Panc1 (cell line): ENCODE data around the gene ECHDC1. TPM values are rescaled to one million over a fixed set of nuclear protein-coding genes. Genes with fewer than 3 reads are reported as not detected.

Experiments used
- ATAC-seq: fragments of 200-7000 bp; cut with Tn5 transposase; 2 replicates; pipeline ENCODE4 v1.9.1; 2020; ENCODE audit warnings: mild to moderate bottlenecking, moderate library complexity
- BruUV-seq: library from RNA; stranded (reverse); fragments of 400-500 nt; replicated peaks from 2 replicates; lab custom pipeline; 2021; lab: Mats Ljungman, UMichigan
- CTCF ChIA-PET: fragments of 300-600 bp; sonication (Branson Sonifier 250); formaldehyde crosslinking; loops from one replicate; lab custom pipeline; 2022; ENCODE audit warnings: antibody characterized with exemption; lab: Charles Lee
- POLR2A ChIA-PET: fragments of 300-600 bp; sonication (Branson Sonifier 250); formaldehyde crosslinking; loops from one replicate; lab custom pipeline; 2022; ENCODE audit warnings: antibody characterized with exemption; lab: Charles Lee
- DNase-seq: peaks from one replicate; pipeline ENCODE4 v3.0.0-alpha.2; 2010; ENCODE audit warnings: low read depth, low spot score
- H3K27ac ChIP-seq: 2 replicates; pipeline ENCODE4 v1.5.1; 2011; ENCODE audit warnings: mild to moderate bottlenecking, low read length, inconsistent platforms
- H3K27me3 ChIP-seq: fragments of 200-500 bp; sonication (Bioruptor generic); 2 replicates; pipeline ENCODE4 v1.6.0; 2014; ENCODE audit warnings: low read length, inconsistent platforms; ENCODE audit not compliant: control insufficient read depth, insufficient read depth
- H3K36me3 ChIP-seq: fragments of 200-500 bp; sonication (Bioruptor generic); 2 replicates; pipeline ENCODE4 v1.5.1; 2014; ENCODE audit warnings: inconsistent platforms, mild to moderate bottlenecking, low read length, moderate library complexity; ENCODE audit not compliant: control insufficient read depth, insufficient read depth
- H3K4me1 ChIP-seq: 2 replicates; pipeline ENCODE4 v1.5.1; 2011; ENCODE audit warnings: inconsistent platforms, mild to moderate bottlenecking, low read length, moderate library complexity; ENCODE audit not compliant: control insufficient read depth, insufficient read depth
- H3K4me3 ChIP-seq, 2 experiments: 2 replicates each; pipeline ENCODE4 v1.5.1; 2011 to 2012; ENCODE audit warnings: low read depth in 2 of 2, low read length in 2 of 2, mild to moderate bottlenecking in 2 of 2, inconsistent platforms in 1 of 2, moderate library complexity in 1 of 2
- H3K9me3 ChIP-seq: fragments of 200-500 bp; sonication (Bioruptor generic); 2 replicates; pipeline ENCODE4 v1.5.1; 2014; ENCODE audit warnings: low read depth, mild to moderate bottlenecking, inconsistent platforms, low read length, moderate library complexity; ENCODE audit not compliant: control insufficient read depth, insufficient read depth
- POLR2AphosphoS5 ChIP-seq: IDR thresholded peaks from 2 replicates; pipeline ENCODE4 v1.6.1; 2012; ENCODE audit warnings: mild to moderate bottlenecking, low read depth, low read length, moderate library complexity
- SIN3A ChIP-seq: IDR thresholded peaks from 2 replicates; pipeline ENCODE4 v1.6.1; 2012; ENCODE audit warnings: low read depth, mild to moderate bottlenecking, low read length, moderate library complexity, borderline replicate concordance; ENCODE audit not compliant: insufficient read depth
- TCF7L2 ChIP-seq: IDR thresholded peaks from 2 replicates; pipeline ENCODE4 v1.6.1; 2011; ENCODE audit warnings: mild to moderate bottlenecking, low read depth, low read length, inconsistent platforms
- in situ Hi-C: cut with HindIII; loops from 2 replicates; pipeline ENCODE4 v1.10.0; 2016; ENCODE audit warnings: low sequenced_read_pairs, low pct_unique_long_range_greater_than_20kb
- intact Hi-C: fragments of 100-400 bp; cut with micrococcal nuclease; formaldehyde crosslinking; loops from one replicate; pipeline ENCODE4 v1.10.0; 2022; ENCODE audit not compliant: unreplicated experiment
- total RNA-seq: library from RNA; stranded (reverse); gene quantifications from one replicate; pipeline ENCODE4 v1.2.1, GENCODE V29; 2021; ENCODE audit not compliant: unreplicated experiment
- TF ChIP-seq, protein P1 (sequence below): fragments of 450-650 bp; IDR thresholded peaks from 2 replicates; pipeline ENCODE4 v1.5.1; 2017; ENCODE audit warnings: mild to moderate bottlenecking
- TF ChIP-seq, protein P2 (sequence below), 2 experiments: IDR thresholded peaks; 2 replicates each; pipeline ENCODE4 v1.6.1; 2011 to 2012; ENCODE audit warnings: low read depth in 2 of 2, control low read depth in 1 of 2, low read length in 1 of 2, mild to moderate bottlenecking in 1 of 2, moderate library complexity in 1 of 2; ENCODE audit not compliant: insufficient read depth in 1 of 2

ECHDC1 gene
- total RNA-seq, 1 experiment from 2014 or later = 81.9 TPM

DNA sequence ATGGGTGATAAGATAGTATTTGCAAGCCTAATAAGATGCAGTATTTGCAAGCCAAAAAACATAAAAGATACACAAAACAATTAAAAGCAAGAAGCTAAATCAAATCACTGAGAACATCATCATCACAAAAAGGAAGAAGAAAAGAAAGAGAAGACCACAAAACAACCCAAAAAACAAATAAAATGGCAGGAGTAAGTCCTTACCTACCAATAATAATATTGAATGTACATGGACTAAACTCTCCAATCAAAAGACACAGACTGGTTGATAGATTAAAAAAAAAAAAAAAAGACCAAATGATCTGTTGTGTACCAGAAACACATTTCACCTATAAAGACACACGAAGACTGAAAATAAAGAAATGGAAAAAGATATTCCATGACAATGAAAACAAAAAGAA is 37.7 kb downstream of the ECHDC1 start:
- no TSS peak for BruUV-seq
- POLR2A ChIA-PET = no interaction called here
- no peaks in the 10 kb centered on the region for H3K36me3 ChIP-seq
- CTCF ChIA-PET = no interaction called here
- in situ Hi-C loops = no loop called here
- no peaks in the 10 kb centered on the region; the same call in 1 of the 2 replicates for H3K9me3 ChIP-seq
- TF ChIP-seq POLR2AphosphoS5 = no peak
- TF ChIP-seq, protein P1, sequence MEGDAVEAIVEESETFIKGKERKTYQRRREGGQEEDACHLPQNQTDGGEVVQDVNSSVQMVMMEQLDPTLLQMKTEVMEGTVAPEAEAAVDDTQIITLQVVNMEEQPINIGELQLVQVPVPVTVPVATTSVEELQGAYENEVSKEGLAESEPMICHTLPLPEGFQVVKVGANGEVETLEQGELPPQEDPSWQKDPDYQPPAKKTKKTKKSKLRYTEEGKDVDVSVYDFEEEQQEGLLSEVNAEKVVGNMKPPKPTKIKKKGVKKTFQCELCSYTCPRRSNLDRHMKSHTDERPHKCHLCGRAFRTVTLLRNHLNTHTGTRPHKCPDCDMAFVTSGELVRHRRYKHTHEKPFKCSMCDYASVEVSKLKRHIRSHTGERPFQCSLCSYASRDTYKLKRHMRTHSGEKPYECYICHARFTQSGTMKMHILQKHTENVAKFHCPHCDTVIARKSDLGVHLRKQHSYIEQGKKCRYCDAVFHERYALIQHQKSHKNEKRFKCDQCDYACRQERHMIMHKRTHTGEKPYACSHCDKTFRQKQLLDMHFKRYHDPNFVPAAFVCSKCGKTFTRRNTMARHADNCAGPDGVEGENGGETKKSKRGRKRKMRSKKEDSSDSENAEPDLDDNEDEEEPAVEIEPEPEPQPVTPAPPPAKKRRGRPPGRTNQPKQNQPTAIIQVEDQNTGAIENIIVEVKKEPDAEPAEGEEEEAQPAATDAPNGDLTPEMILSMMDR = no peak
- no peak for ATAC-seq
- intact Hi-C loops = loop anchor here (2.0 kb wide), 1 partner anchor 115 kb away; no protein-coding TSS in a partner anchor
- no peaks in the 10 kb centered on the region for H3K27me3 ChIP-seq
- no peak for DNase-seq
- no peak overlapping the region for H3K4me3 ChIP-seq
- no peak overlapping the region for H3K27ac ChIP-seq
- no peaks in the 10 kb centered on the region for H3K4me1 ChIP-seq

DNA sequence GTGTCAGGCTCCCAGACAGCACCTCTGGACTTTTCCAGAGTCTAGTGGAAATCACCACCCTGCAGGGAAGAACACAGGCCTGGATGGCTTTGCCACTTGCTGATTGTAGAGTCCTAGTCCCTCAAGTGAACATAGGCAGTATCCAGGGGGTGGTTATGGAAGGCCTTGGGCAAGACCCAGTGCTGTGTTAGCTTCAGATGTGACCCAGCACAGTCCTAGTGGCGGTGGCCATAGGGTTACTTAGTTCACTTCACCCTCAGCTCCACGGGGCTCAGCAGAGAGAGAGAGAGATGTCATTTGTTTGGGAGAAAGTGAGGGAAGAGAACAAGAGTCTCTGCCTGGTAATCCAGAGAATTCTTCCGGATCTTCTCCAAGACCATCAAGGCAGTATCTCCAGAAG is 39.5 kb downstream of the ECHDC1 start:
- CTCF ChIA-PET = interaction anchor here (1.6 kb wide), 1 partner anchor 235 kb away, joined by 14 read pairs; no protein-coding TSS in a partner anchor
- in situ Hi-C loops (no loop called here), intact Hi-C loops (loop anchor here (2.0 kb wide), 3 partner anchors 117 to 237 kb away; no protein-coding TSS in a partner anchor)
- Histone ChIP-seq H3K27me3 (no peaks in the 10 kb centered on the region), H3K36me3 (no peaks in the 10 kb centered on the region; the same call in 1 of the 2 replicates), H3K4me3 (no peak overlapping the region), H3K27ac (no peak overlapping the region), H3K9me3 (no peaks in the 10 kb centered on the region; the same call in 1 of the 2 replicates), H3K4me1 (no peaks in the 10 kb centered on the region; the same call in 1 of the 2 replicates)
- POLR2A ChIA-PET = no interaction called here
- TF ChIP-seq TCF7L2 = no peak
- TF ChIP-seq POLR2AphosphoS5 = no peak
- no peak for TF ChIP-seq SIN3A
- TF ChIP-seq, protein P1 = no peak
- TF ChIP-seq, protein P2, sequence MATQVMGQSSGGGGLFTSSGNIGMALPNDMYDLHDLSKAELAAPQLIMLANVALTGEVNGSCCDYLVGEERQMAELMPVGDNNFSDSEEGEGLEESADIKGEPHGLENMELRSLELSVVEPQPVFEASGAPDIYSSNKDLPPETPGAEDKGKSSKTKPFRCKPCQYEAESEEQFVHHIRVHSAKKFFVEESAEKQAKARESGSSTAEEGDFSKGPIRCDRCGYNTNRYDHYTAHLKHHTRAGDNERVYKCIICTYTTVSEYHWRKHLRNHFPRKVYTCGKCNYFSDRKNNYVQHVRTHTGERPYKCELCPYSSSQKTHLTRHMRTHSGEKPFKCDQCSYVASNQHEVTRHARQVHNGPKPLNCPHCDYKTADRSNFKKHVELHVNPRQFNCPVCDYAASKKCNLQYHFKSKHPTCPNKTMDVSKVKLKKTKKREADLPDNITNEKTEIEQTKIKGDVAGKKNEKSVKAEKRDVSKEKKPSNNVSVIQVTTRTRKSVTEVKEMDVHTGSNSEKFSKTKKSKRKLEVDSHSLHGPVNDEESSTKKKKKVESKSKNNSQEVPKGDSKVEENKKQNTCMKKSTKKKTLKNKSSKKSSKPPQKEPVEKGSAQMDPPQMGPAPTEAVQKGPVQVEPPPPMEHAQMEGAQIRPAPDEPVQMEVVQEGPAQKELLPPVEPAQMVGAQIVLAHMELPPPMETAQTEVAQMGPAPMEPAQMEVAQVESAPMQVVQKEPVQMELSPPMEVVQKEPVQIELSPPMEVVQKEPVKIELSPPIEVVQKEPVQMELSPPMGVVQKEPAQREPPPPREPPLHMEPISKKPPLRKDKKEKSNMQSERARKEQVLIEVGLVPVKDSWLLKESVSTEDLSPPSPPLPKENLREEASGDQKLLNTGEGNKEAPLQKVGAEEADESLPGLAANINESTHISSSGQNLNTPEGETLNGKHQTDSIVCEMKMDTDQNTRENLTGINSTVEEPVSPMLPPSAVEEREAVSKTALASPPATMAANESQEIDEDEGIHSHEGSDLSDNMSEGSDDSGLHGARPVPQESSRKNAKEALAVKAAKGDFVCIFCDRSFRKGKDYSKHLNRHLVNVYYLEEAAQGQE (IDR thresholded peaks at IDR 0.05; ENCODE audit: insufficient read depth in 1 of 2, low read depth in 2 of 2, low read length in 1 of 2) = no peak
- ATAC-seq (peak; percentile 59), DNase-seq (no peak)
- BruUV-seq = no TSS peak
